Measurements from ENCODE around the gene RBFOX2. TPM values are rescaled to one million over a fixed set of nuclear protein-coding genes. Genes with fewer than 3 reads are reported as not detected.
"Not testable (repeated sequence)": the region's sequence is repeated elsewhere in the genome, so short reads cannot be mapped to it uniquely, and the experiment has no call there.

RBFOX2 gene
- total and polyA plus RNA-seq, 2 donors from 2014 or later: 17.2 to 68.6 TPM

GRCh38 chr22:36052505-36052941, 23.9 kb upstream of the RBFOX2 start:
- no peak overlapping the region for H3K27ac ChIP-seq (ENCODE audit: low read depth in 2 of 2, low read length in 2 of 2)
- H3K4me3 ChIP-seq (ENCODE audit: low read length in 3 of 3): no peak overlapping the region
- no peak overlapping the region for H3K9ac ChIP-seq (ENCODE audit: low read length in 3 of 3)
- H3K36me3 ChIP-seq (ENCODE audit: control insufficient read depth in 2 of 3, insufficient read depth in 3 of 3, low read length in 3 of 3): no peaks in the 10 kb centered on the region
- FAIRE-seq (no peak), DNase-seq (no peak)
- H3K27me3 ChIP-seq (ENCODE audit: control insufficient read depth, insufficient read depth, low read length): no peaks in the 10 kb centered on the region
- H3K4me1 ChIP-seq (ENCODE audit: control insufficient read depth in 2 of 3, insufficient read depth in 2 of 3, low read depth in 1 of 3, low read length in 3 of 3): no peaks in the 10 kb centered on the region
- intact Hi-C loops (cut with DNase I): no loop called here
- H3K9me3 ChIP-seq (ENCODE audit: control insufficient read depth in 2 of 3, insufficient read depth in 1 of 3, low read length in 3 of 3): no peaks in the 10 kb centered on the region
- no peak for TF ChIP-seq CTCF (IDR thresholded peaks at IDR 0.05; ENCODE audit: borderline replicate concordance, extremely low read depth, insufficient read depth)

- Histone ChIP-seq H3K27me3 (ENCODE audit: control insufficient read depth, insufficient read depth, low read length) (no peaks in the 10 kb centered on the region), H3K9ac (ENCODE audit: low read length in 3 of 3) (no peak overlapping the region), H3K9me3 (ENCODE audit: control insufficient read depth in 2 of 3, insufficient read depth in 1 of 3, low read length in 3 of 3) (no peaks in the 10 kb centered on the region), H3K27ac (ENCODE audit: low read depth in 2 of 2, low read length in 2 of 2) (no peak overlapping the region), H3K4me3 (ENCODE audit: low read length in 3 of 3) (no peak overlapping the region), H3K4me1 (ENCODE audit: control insufficient read depth in 2 of 3, insufficient read depth in 2 of 3, low read depth in 1 of 3, low read length in 3 of 3) (no peaks in the 10 kb centered on the region), H3K36me3 (ENCODE audit: control insufficient read depth in 2 of 3, insufficient read depth in 3 of 3, low read length in 3 of 3) (no peaks in the 10 kb centered on the region)
- no peak for FAIRE-seq
- intact Hi-C loops (cut with DNase I): no loop called here
- DNase-seq: no peak
- no peak for TF ChIP-seq CTCF (IDR thresholded peaks at IDR 0.05; ENCODE audit: borderline replicate concordance, extremely low read depth, insufficient read depth)
These were observed 21.0 kb upstream of the RBFOX2 start for GRCh38 chr22:36049678-36049997.

GRCh38 chr22:36048911-36049677, 20.5 kb upstream of the RBFOX2 start:
- Histone ChIP-seq H3K27ac (ENCODE audit: low read depth in 2 of 2, low read length in 2 of 2) (no peak overlapping the region), H3K27me3 (ENCODE audit: control insufficient read depth, insufficient read depth, low read length) (no peaks in the 10 kb centered on the region), H3K4me1 (ENCODE audit: control insufficient read depth in 2 of 3, insufficient read depth in 2 of 3, low read depth in 1 of 3, low read length in 3 of 3) (no peaks in the 10 kb centered on the region), H3K9me3 (ENCODE audit: control insufficient read depth in 2 of 3, insufficient read depth in 1 of 3, low read length in 3 of 3) (no peaks in the 10 kb centered on the region), H3K4me3 (ENCODE audit: low read length in 3 of 3) (no peak overlapping the region), H3K9ac (ENCODE audit: low read length in 3 of 3) (no peak overlapping the region), H3K36me3 (ENCODE audit: control insufficient read depth in 2 of 3, insufficient read depth in 3 of 3, low read length in 3 of 3) (no peaks in the 10 kb centered on the region)
- DNase-seq (no peak), FAIRE-seq (no peak)
- intact Hi-C loops (cut with DNase I): no loop called here
- TF ChIP-seq CTCF (IDR thresholded peaks at IDR 0.05; ENCODE audit: borderline replicate concordance, extremely low read depth, insufficient read depth): no peak

GRCh38 chr22:36044517-36044916, 15.9 kb upstream of the RBFOX2 start:
- H3K36me3 ChIP-seq (ENCODE audit: control insufficient read depth in 2 of 3, insufficient read depth in 3 of 3, low read length in 3 of 3); H3K9me3 ChIP-seq (ENCODE audit: control insufficient read depth in 2 of 3, insufficient read depth in 1 of 3, low read length in 3 of 3); H3K4me1 ChIP-seq (ENCODE audit: control insufficient read depth in 2 of 3, insufficient read depth in 2 of 3, low read depth in 1 of 3, low read length in 3 of 3); H3K4me3 ChIP-seq (ENCODE audit: low read length in 3 of 3); H3K27ac ChIP-seq (ENCODE audit: low read depth in 2 of 2, low read length in 2 of 2); FAIRE-seq; intact Hi-C loops (cut with DNase I); DNase-seq; H3K27me3 ChIP-seq (ENCODE audit: control insufficient read depth, insufficient read depth, low read length); H3K9ac ChIP-seq (ENCODE audit: low read length in 3 of 3): not testable (repeated sequence)
